Fibroblast of gingiva (primary cell): ENCODE results near the gene CLDN5.

Experiments
- DNase-seq: peaks from one replicate; pipeline ENCODE4 v3.0.0-alpha.2; 2011; ENCODE audit warnings: low read depth

CLDN5 gene, protein sequence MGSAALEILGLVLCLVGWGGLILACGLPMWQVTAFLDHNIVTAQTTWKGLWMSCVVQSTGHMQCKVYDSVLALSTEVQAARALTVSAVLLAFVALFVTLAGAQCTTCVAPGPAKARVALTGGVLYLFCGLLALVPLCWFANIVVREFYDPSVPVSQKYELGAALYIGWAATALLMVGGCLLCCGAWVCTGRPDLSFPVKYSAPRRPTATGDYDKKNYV

DNA sequence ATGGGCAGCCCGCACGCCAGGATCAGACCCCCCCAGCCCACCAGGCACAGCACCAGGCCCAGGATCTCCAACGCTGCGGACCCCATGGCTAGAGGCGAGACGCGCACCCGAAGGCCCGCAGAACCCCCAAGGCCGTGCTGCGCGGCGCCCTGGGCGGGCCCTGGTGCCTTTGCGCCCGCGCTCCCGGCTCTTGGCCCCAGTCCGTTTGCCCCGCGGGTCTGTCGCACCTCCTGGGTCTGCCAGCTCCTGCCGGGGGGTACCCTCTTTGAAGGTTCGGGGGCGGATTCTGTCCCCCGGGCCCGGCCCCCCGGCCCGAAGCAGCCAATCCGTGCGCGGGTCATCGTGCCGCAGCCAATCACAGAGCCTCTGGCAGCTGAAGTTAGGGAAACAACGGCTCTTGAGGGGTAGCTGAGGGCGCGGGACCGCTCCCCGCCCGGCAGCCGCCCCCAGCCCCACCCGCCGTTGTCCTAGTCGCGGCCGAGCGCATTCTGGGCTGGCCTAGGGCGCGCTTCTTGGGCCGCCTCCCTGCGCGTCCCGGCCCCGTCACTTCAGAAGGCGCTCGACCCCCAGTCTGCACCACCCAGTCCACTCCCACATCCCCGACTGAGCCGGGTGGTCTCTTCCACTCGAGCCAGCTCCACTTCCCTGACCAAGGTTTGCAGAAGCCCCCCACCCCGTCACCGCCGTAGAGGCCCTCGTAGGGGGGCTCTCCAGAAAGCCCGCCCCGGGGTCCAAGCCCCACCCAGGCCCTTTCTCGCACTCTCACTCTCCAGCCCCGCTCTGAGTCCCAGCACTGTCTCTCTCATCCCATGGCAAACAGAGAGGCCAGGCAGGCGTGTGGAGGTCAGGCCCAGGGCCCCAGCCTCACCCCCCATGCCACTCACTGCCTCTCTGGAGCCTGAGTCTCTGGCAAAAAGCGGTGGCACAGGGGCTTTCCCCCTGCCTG is at the start of gene CLDN5:
Gene CLDN5 (minus strand): TSS at position 241 of the 946 bp plus-strand sequence. CDS start 155 bp downstream, at position 86.
- DNase-seq: no peak

DNA sequence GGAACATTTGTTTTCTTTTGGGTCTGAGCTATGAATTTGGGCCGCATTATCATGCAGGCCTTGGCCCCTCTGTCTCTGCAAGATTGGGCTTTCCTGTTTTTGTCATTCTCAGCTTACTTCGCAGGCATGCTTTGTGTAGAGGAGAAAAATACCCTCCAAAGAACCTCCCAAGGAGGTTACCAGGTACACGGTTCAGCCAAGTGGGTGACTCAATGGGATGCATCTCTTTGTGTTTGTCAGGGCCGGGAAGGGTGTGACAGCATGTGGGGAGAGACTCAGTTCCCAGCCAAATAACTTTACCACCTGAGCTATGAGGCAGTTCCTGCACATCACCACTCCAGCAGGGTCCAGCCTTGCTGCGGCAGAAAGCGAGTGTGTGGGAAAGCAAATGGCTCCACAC is 47.8 kb upstream of the CLDN5 start:
- no peak for DNase-seq

DNA sequence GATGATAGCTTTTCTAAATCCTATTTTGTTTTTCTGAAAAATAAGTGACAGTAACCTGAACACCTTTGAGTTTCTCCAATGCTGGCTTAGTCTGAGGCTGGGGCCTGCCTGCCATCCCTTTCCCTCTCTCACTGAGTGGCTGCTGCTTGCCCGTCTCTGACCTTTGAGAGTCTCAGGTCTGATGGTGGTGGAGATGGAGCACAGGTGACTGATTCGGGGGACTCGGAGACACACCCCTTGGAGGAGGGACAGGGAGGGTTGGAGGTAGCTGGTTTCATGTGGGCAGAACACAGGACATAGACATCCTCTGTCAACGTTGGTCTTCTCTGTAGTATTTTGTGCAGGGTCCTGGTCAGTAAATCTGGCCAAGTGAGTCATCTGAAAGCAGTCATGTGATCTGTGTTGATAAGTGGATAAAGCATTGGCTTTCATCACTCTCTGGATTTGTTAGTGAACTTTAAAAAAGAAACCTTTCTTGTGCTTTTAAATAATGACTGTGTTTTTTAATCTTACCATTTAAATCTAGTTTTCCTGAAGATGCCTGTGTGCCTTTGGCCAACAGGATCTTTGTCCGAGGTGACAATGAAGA is 47.1 kb upstream of the CLDN5 start:
- no peak for DNase-seq

DNA sequence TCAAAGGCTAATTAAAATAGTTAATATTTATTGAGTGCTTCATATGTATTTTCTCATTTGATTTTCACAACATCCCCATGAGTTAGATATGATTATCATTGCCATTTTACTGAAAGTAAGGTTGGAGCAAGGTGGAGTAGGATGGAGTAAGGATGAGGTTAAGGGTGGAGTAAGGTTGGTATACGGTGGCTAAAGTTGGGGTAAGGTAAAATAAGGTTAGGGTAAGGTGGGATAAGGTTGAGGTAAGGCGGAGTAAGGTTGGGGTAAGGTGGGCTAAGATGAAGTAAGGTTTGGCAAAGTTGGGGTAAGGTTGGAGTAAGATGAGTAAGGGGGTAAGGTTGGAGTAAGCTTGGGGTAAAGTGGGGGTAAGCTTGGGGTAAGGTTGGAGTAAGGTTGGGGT is 45.8 kb upstream of the CLDN5 start:
- DNase-seq: no peak

DNA sequence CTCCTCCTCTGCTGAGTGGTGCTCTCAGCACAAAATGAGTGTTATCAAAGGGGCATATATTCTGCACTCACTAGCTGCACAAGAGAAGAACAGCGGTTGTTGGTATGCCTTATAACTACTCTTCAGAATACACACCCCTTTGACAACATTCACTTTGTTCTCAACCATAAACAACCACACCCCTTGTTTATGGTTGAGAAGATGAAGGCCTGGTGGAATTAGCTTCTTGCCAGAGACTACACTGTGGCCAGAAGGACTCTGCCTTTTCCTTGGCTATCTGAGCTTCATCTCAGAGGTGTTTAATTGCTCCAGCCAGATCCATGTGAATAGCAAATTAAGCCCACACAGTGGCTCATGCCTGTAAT is 45.0 kb upstream of the CLDN5 start:
- DNase-seq: no peak

DNA sequence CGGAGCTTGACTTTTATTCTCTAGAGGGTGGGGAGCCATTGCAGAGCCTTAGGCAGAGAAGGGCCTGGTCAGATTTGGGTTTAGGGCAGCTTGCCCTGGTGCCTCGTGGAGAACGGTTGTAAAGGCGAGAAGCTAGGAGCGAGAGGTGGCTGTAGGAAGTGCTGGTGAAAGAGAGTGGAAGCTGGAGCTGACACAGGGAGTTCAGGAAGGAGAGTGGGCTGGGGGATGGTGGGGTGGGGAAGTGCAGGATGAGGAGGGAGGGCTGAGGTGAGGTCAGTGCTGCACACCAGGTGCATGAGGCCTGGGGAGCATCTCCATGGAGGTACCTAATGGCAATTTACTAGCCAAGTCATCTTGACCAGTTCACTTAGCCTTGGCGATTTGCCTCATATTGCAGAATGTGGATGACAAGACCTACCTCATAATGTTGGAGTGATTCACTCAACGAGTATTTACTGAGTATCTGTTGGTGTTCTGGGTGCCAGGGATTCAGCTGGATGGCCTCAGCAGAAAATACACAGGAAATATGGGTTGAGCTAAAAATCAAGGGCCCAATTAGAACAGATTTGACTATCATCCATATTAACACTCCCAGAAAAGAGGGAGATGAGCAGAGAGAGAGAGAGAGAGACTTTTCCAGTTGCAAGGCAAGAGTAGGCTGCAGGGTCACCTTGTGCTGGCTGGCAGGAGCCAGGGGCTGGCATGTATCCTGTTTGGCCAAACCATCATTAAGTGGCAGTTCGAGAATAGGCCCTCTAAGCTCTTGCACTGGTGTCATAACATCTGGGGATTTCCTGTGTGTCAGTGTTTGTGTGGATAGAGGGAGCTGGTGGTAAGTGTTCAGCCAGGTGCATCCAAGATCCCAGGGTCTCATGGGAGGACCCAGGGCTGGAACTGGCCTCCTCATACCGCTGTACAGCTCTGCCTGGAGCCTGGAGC is 44.4 kb upstream of the CLDN5 start:
- DNase-seq: peak; percentile 81

GRCh38 chr22:19567157-19568009 is 43.2 kb upstream of the CLDN5 start:
- DNase-seq: no peak

GRCh38 chr22:19566279-19567156 is 42.3 kb upstream of the CLDN5 start:
- no peak for DNase-seq

DNA sequence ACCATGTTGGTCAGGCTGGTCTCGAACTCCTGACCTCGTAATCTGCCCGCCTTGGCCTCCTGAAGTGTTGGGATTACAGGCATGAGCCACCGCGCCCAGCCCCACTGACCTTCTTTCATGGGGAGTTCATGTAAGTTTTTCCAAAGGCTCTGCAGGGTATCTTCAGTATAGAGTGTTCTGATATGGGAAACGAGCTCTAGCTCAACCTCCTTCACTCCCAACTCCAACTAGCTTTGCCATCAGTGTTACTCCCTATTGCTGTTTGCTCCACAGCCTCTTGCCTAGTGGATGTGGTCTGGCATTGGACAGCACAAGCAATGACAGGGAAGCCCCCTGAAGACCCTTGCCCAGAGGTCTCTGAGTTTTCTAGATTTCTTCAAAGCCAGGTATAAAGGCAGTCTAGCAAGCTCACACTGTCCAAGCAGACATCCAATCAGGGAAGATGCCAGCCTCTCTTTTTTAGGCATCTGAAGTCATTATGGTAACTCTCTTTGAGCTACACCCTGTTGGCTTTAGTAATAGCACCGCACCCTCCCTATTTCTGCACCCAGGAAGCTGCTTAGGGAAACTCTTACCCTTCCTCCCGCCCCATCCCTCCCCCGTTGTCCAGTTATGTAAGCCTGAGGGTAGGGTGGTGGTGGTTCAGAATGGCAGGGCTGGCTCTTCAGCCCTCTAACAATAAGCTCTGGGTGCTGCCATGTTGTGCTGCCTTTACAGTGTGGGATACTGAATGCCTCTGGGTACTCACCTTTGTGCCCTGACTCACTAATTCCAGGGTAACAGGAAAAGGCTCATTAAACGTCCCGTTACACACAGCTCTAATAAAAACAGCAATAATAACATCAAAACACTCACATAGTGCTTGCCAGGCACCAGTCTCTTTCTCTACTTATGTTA is 41.4 kb upstream of the CLDN5 start:
- no peak for DNase-seq

- no peak for DNase-seq
These were observed 35.7 kb upstream of the CLDN5 start for GRCh38 chr22:19559956-19560355.

- no peak for DNase-seq
These were observed 35.2 kb upstream of the CLDN5 start for GRCh38 chr22:19559324-19559811.

GRCh38 chr22:19556963-19557545 is 32.8 kb upstream of the CLDN5 start:
- no peak for DNase-seq

DNA sequence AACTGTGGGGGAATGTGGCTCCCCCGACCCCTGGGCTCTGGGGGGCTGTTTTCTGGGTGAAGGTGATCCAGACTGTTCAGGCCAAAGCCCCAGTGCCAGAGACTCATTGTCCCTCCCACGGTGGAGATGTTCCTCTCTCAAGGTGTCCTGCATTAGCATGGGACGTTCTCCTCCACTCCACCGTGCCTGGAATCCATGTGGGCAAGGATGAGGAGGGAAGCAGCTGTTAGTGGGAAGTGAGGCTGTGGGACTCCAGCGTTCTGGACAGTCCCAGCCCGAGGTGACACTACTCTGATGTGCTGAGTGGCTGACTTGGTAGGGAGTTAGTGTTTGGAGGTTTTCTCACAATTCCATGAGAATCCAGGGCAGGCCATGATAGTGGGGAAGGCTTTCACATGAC is 31.4 kb upstream of the CLDN5 start:
- no peak for DNase-seq

DNA sequence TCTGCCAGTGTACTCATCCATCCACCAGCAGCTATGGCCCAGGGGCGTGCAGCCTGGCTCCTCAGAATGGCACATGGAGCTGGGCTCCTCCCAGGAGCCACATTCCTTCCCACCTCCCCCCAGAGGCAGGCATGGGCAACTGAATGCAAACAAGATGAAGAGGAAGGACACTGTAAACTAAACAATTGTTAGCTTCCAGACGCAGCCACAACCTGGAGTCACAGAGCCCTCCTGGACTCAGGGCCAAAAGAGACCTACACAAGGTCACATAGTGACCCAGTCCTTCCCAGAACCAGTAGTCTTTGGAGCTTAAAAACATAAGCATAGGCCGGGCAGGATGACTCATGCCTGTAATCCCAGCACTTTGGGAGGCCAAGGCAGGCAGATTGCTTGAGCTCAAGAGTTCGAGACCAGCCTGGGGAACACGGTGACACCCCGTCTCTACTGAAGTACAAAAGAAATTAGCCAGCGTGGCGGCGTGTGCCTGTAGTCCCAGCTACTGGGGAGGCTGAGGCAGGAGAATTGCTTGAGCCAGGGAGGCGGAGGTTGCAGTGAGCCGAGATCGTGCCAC is 30.7 kb upstream of the CLDN5 start:
- DNase-seq: peak; percentile 11

DNA sequence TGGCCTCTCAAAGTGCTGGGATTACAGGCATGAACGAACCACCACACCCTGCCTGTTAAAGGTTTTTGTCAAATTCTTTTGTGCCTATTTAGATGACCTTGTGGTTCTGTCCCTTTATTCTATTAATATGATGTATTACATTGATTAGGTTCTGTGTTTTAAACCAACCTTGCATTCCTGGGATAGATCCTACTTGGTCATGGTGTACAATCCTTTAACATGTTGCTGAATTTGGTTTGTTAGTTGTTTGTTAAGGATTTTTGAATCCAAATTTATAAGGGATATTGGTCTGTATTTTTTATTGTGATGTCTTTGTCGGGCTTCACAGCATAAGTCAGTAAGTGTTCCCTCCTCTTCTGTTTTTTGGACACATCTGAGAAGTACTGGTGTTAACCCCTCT is 29.0 kb upstream of the CLDN5 start:
- no peak for DNase-seq

- no peak for DNase-seq
These were observed 26.2 kb upstream of the CLDN5 start for GRCh38 chr22:19550382-19550781.

- DNase-seq: no peak
These were observed 25.2 kb upstream of the CLDN5 start for GRCh38 chr22:19549428-19549827.

DNA sequence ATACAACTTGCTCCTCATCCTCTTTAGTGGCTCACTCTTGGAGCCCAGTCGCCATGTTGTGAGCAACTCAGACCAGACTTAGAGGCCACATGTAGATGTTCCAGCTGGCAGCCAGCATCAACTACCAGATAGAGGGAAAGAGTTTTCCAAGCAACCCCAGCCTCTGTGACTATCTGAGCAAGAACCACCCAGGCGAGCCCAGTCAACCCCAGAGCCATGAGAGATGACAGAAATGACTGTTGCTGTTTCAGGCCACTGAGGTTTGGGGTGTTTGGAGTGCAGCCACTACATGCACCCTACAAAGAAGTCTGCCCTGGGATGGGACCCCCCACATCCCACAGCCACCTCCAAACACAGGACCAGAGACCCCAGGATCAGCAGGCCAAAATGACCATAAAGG is 24.8 kb upstream of the CLDN5 start:
- no peak for DNase-seq
